ENCODE data around the gene PPM1F. TPM values are rescaled to one million over a fixed set of nuclear protein-coding genes. Genes with fewer than 3 reads are reported as not detected.
A peak's percentile ranks its signal among the peaks of the same experiment; 100 is the strongest.

PPM1F gene
- total RNA-seq, 2 experiments from 2014 or later = 31.4 to 32.9 TPM

GRCh38 chr22:21982338-21982965 lies 29.8 kb upstream of the PPM1F start, which contains the start of gene TOP3B:
Gene TOP3B, minus strand, starts transcription at chr22:21982787. Its CDS starts 7,078 bp downstream, at chr22:21975709.
- peak within 1 kb of the TSS; percentile 81 for H3K27ac Mint-ChIP-seq
- H3K4me1 Mint-ChIP-seq = peaks cover 31% of the 10 kb centered on the region
- no peaks in the 10 kb centered on the region for H3K36me3 Mint-ChIP-seq
- H3K27me3 Mint-ChIP-seq = no peaks in the 10 kb centered on the region
- peak; percentile 85 for DNase-seq
- peak within 1 kb of the TSS; percentile 88 for H3K4me3 Mint-ChIP-seq
- no peaks in the 10 kb centered on the region for H3K9me3 Mint-ChIP-seq

- H3K36me3 Mint-ChIP-seq = no peaks in the 10 kb centered on the region
- H3K4me1 Mint-ChIP-seq = peaks cover 34% of the 10 kb centered on the region
- peak overlapping the region; percentile 88 for H3K4me3 Mint-ChIP-seq
- H3K27ac Mint-ChIP-seq = peak overlapping the region; percentile 81
- no peaks in the 10 kb centered on the region for H3K9me3 Mint-ChIP-seq
- DNase-seq = no peak
- H3K27me3 Mint-ChIP-seq = no peaks in the 10 kb centered on the region
Observed at GRCh38 chr22:21981874-21982273, 29.2 kb upstream of the PPM1F start.

GRCh38 chr22:21980547-21980946 lies 27.9 kb upstream of the PPM1F start:
- Mint-ChIP-seq H3K4me1 (peaks cover 39% of the 10 kb centered on the region), H3K4me3 (no peak overlapping the region), H3K27ac (no peak overlapping the region), H3K27me3 (no peaks in the 10 kb centered on the region), H3K36me3 (no peaks in the 10 kb centered on the region), H3K9me3 (no peaks in the 10 kb centered on the region)
- no peak for DNase-seq

DNA sequence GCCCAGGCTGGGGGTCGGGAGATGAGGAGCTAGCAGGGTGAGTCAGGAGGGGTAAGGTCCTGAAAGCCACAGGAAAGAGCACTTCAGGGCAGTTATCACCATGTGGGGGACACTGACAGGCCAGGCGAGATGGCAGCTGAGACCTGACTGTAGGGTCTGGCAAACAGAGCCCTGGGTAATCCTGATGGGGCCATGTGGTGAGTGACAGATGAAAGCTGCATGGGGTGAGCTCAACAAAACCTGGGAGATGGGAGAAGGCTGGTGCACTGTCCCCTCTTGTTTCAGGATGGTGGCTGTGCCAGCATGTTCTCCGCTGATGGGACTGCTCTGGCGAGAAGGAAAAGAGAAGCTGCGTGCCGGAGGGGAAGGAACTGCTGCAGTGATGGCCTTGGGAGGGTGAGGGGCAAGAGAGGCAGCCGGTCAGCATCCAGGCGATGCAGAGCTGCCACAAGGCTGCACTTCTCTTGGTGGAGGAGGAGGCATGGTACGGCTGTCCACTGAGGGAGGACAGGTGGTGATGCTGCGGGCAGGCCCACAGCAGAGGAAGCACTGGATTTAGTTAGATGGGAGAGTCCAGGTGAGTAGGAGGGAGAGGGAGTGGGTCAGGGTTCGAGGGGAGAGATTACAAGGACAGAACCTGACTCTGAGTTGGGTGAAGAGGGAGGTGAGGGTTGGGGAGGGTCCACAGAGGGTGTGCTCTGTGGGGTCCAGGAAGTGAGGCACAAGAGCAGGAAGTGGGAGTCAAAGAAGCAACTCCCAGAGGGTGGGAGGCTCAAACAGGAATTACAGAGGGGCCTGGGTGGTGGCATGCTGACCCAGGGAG lies 26.1 kb upstream of the PPM1F start:
- no peak for DNase-seq
- Mint-ChIP-seq H3K27ac (peak overlapping the region; percentile 56), H3K36me3 (no peaks in the 10 kb centered on the region), H3K4me3 (no peak overlapping the region), H3K27me3 (no peaks in the 10 kb centered on the region), H3K9me3 (no peaks in the 10 kb centered on the region), H3K4me1 (peaks cover 39% of the 10 kb centered on the region)

DNA sequence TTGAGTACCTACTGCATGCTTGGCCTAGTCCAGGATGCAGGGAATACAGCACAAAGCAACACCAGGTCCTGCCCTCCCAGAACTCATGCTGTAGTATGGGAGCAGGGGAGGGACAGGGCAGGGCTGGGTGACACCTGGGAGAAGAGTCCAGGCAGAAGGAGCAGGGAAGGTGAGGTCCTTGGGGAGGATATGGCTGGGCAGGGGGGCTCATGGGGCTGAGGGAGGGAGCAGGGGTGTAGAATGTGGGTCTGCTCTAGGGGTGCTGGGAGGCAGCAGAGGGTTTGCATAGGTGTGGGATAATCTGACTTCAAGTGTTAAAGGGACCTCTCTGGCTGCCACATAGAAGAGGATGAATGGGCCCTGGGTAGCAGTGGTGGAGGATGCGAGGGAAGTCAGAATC lies 25.2 kb upstream of the PPM1F start:
- H3K4me3 Mint-ChIP-seq = no peak overlapping the region
- peaks cover 39% of the 10 kb centered on the region for H3K4me1 Mint-ChIP-seq
- H3K27ac Mint-ChIP-seq = no peak overlapping the region
- no peaks in the 10 kb centered on the region for H3K9me3 Mint-ChIP-seq
- DNase-seq = no peak
- no peaks in the 10 kb centered on the region for H3K27me3 Mint-ChIP-seq
- H3K36me3 Mint-ChIP-seq = no peaks in the 10 kb centered on the region

DNA sequence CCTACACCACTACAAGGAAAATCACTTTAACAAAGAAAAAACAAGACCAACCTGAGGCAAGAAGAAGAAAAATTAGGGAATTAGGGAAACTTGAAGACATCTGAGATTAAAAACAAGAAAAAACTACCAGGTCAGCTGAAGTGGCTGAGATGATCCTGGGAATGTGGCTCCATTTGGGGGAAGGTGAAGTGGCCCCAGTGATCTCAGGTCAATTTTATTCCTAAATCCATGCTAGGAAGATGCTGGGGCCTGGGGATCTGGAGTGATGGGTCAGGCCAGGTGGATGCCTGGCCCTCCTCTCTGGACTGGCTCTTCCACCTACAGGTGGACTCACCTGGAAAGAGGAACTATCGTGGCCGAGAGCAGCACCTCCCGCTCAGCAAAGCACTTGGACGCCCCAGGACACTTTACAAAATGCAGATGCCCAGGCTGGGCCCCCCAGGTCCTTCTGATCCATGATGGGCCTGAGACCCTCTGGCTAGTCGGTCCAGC lies 23.3 kb upstream of the PPM1F start:
- no peak overlapping the region for H3K4me3 Mint-ChIP-seq
- H3K27me3 Mint-ChIP-seq = no peaks in the 10 kb centered on the region
- no peak overlapping the region for H3K27ac Mint-ChIP-seq
- H3K36me3 Mint-ChIP-seq = peaks cover 4% of the 10 kb centered on the region
- DNase-seq = no peak
- H3K4me1 Mint-ChIP-seq = peaks cover 29% of the 10 kb centered on the region
- H3K9me3 Mint-ChIP-seq = no peaks in the 10 kb centered on the region

GRCh38 chr22:21975273-21975672 lies 22.6 kb upstream of the PPM1F start:
- no peak for DNase-seq
- Mint-ChIP-seq H3K4me3 (no peak overlapping the region), H3K27ac (no peak overlapping the region), H3K9me3 (no peaks in the 10 kb centered on the region), H3K36me3 (peaks cover 8% of the 10 kb centered on the region), H3K27me3 (no peaks in the 10 kb centered on the region), H3K4me1 (peaks cover 25% of the 10 kb centered on the region)

GRCh38 chr22:21974058-21974649 lies 21.5 kb upstream of the PPM1F start:
- Mint-ChIP-seq H3K9me3 (no peaks in the 10 kb centered on the region), H3K4me1 (peaks cover 20% of the 10 kb centered on the region), H3K27ac (no peak overlapping the region), H3K36me3 (peaks cover 9% of the 10 kb centered on the region), H3K27me3 (no peaks in the 10 kb centered on the region), H3K4me3 (no peak overlapping the region)
- no peak for DNase-seq

DNA sequence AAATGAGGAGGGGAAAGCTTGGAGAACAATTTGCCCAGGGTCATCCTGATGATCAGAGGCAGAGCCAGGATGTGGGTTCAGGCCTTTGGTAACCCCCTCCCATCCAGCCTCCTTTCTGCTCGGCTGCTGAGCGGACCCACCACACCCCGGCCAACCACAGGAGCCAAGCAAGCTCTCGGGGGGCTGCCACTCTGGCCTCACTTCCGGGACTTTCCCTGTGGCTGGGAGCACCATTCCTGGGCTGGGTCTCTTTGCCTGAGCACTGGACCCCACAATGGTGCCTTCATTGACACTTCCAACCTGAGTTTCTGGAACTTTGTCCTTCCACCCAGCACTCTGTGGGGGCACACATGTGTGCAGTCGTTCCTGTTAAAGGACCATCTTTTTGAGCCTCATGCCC lies 20.2 kb upstream of the PPM1F start:
- Mint-ChIP-seq H3K27me3 (no peaks in the 10 kb centered on the region), H3K9me3 (no peaks in the 10 kb centered on the region), H3K27ac (peak overlapping the region; percentile 25), H3K36me3 (peaks cover 13% of the 10 kb centered on the region), H3K4me1 (peaks cover 10% of the 10 kb centered on the region), H3K4me3 (no peak overlapping the region)
- no peak for DNase-seq

- Mint-ChIP-seq H3K4me1 (peaks cover 6% of the 10 kb centered on the region), H3K9me3 (no peaks in the 10 kb centered on the region), H3K36me3 (peaks cover 13% of the 10 kb centered on the region), H3K27me3 (no peaks in the 10 kb centered on the region), H3K27ac (peak overlapping the region; percentile 25), H3K4me3 (no peak overlapping the region)
- DNase-seq = peak; percentile 55
Observed at GRCh38 chr22:21972293-21972779, 19.7 kb upstream of the PPM1F start.

DNA sequence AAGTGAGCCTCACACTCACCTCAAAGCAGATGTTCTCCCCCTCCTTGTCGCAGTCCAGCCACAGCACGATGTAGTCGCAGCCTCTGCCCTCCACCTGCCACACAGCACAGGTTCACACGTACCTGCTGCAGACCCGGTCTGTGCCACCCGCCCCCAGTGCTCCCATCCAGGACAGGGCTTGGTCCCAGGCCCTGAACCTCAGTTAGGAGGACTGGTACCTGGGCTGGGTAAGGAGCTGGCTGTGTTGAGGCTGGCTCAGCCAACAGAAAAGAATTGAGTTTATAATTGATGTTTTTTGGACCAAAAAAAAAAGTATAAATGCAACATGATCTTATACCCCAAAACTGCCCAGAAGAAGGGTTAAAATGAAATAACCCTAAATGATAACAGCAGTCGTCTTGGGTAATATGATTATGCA lies 19.2 kb upstream of the PPM1F start:
- H3K27me3 Mint-ChIP-seq = no peaks in the 10 kb centered on the region
- H3K4me1 Mint-ChIP-seq = peaks cover 4% of the 10 kb centered on the region
- H3K36me3 Mint-ChIP-seq = peaks cover 13% of the 10 kb centered on the region
- H3K27ac Mint-ChIP-seq = no peak overlapping the region
- H3K4me3 Mint-ChIP-seq = no peak overlapping the region
- H3K9me3 Mint-ChIP-seq = no peaks in the 10 kb centered on the region
- DNase-seq = no peak

DNA sequence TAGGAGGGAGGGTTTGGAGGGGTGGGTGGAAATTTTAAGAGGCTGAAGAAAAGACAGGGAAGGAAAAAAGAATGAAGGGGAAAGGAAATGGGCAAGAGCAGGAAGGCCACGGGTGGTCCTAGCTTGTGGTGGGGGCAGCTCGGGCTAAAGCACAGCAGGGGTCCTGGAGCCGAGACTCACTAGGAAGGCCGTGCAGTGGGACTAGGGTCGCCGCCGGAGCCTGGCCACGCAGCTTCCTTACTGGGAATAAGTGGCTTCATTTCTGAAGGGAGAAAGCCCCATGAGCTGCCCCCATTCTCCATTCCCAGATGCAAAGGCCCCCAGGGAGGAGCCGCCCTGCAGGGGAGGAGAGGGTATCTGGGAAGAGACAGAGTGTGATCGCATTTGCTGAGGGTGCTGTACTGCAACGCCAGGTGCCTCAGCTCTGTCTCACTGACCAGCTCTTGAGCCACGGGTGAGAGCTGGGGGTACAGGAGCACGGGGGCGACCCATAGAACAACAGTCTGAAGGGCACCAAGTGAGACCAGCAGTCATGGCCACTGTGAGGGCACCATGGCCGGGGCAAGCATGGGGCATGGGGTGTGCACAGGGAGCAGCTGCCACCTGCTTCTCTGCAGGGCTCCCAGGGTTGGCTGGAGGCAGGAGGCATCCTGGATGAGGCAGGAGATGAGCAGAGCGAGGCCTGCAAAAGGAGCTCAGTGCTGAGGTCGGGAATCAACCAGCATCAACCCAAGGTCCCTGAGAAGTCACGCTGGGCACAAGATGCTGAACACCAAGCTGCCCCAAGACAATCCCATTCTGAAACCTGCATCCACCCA lies 18.4 kb upstream of the PPM1F start:
- Mint-ChIP-seq H3K4me3 (no peak overlapping the region), H3K9me3 (no peaks in the 10 kb centered on the region)

GRCh38 chr22:21970037-21970799 lies 17.6 kb upstream of the PPM1F start:
- H3K4me3 Mint-ChIP-seq = no peak overlapping the region
- H3K27me3 Mint-ChIP-seq = no peaks in the 10 kb centered on the region
- H3K27ac Mint-ChIP-seq = no peak overlapping the region

More for the DNA sequence above, 18.4 kb upstream of the PPM1F start:
- H3K27me3 Mint-ChIP-seq = no peaks in the 10 kb centered on the region
- no peak for DNase-seq
- no peak overlapping the region for H3K27ac Mint-ChIP-seq
- H3K36me3 Mint-ChIP-seq = peaks cover 14% of the 10 kb centered on the region
- no peaks in the 10 kb centered on the region for H3K4me1 Mint-ChIP-seq

More at GRCh38 chr22:21970037-21970799, 17.6 kb upstream of the PPM1F start:
- Mint-ChIP-seq H3K36me3 (peaks cover 14% of the 10 kb centered on the region), H3K9me3 (no peaks in the 10 kb centered on the region), H3K4me1 (no peaks in the 10 kb centered on the region)
- no peak for DNase-seq

All from activated naive CD8-positive, alpha-beta T cell treated with anti-CD3 and anti-CD28 coated beads for 36 hours (primary cell).